Fibroblast of pulmonary artery (primary cell): Measurements from ENCODE around the gene PNPT1.

Experiments
- DNase-seq: peaks from one replicate; pipeline ENCODE4 v3.0.0-alpha.2; 2010; ENCODE audit warnings: low read depth
- H3K4me3 ChIP-seq: replicated peaks from 2 replicates; pipeline ENCODE4 v1.5.1; 2011; ENCODE audit warnings: low read depth, mild to moderate bottlenecking, control low read depth, low read length, moderate library complexity
- TF ChIP-seq, protein P1 (sequence below): IDR thresholded peaks from 2 replicates; pipeline ENCODE4 v1.5.1; 2011; ENCODE audit warnings: mild to moderate bottlenecking, control low read depth, low read length, inconsistent platforms; ENCODE audit errors: missing control alignments

The PNPT1 gene

DNA sequence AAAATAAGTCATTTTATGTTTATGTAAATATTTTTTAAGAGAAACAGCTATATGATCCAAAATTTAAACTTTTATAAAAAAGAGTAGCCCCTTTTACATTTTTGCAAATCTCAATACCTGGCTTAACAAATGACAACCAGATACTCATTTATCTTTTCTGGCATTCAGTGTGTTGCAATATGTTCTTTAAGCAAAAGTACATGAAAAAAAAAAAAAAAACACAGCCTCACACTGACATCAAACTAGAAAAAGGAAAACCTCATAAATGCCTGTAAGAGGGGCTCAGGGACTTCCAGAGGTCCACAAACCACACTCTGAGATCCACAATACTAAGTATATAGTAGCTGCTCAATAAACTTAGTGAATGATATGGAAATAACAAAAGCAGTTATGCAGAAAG lies 98.1 kb downstream of the PNPT1 start:
- TF ChIP-seq, protein P1, sequence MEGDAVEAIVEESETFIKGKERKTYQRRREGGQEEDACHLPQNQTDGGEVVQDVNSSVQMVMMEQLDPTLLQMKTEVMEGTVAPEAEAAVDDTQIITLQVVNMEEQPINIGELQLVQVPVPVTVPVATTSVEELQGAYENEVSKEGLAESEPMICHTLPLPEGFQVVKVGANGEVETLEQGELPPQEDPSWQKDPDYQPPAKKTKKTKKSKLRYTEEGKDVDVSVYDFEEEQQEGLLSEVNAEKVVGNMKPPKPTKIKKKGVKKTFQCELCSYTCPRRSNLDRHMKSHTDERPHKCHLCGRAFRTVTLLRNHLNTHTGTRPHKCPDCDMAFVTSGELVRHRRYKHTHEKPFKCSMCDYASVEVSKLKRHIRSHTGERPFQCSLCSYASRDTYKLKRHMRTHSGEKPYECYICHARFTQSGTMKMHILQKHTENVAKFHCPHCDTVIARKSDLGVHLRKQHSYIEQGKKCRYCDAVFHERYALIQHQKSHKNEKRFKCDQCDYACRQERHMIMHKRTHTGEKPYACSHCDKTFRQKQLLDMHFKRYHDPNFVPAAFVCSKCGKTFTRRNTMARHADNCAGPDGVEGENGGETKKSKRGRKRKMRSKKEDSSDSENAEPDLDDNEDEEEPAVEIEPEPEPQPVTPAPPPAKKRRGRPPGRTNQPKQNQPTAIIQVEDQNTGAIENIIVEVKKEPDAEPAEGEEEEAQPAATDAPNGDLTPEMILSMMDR = no peak
- DNase-seq = peak; percentile 44
- H3K4me3 ChIP-seq = no peak overlapping the region

DNA sequence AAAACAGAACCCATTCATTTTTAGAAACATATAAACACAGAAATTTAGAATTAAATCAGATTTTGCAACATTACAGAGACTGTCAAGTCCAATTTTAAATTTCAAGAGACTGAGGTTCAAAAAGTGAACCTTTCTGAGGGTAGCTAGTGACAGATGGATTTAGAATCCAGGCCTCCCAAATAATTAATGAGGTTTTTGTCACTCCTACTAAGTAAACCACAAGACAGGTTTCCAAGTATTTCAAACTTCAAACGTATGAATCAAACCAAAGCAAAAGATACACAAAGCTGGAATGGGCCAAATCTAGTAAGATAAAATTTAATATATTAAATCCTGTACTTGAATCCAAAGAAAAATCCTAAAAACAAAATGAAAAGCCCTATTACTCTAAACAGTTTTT lies 101.5 kb downstream of the PNPT1 start:
- no peak for DNase-seq
- H3K4me3 ChIP-seq = no peak overlapping the region
- TF ChIP-seq, protein P1 = no peak

DNA sequence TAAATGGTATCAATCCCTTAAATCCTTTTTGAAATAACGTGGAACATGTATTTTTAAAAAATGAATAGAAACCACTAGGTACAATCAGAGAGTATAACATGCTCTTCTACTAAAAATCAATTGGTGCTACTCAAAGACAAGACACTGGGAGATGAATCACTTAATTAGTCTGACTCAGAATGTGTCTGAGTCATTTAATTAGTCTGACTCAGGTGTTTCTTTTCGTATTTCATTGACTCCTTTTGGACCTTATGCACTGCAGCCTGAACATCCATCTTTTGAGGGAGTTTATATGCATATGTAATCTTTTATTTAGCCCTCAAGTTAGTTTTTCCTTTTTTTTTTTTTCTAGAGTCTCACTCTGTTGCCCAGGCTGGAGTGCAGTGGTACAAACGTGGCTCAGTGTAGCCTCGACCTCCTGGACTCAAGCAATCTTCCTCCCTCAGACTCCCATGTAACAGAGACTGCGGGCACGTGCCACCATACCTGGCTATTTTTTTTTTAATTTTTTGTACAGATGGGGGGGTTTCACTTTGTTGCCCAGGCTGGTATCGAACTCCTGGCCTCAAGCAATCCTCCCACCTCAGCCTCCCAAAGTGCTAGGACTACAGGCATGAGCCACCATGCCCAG lies 102.7 kb downstream of the PNPT1 start:
- no peak for DNase-seq

DNA sequence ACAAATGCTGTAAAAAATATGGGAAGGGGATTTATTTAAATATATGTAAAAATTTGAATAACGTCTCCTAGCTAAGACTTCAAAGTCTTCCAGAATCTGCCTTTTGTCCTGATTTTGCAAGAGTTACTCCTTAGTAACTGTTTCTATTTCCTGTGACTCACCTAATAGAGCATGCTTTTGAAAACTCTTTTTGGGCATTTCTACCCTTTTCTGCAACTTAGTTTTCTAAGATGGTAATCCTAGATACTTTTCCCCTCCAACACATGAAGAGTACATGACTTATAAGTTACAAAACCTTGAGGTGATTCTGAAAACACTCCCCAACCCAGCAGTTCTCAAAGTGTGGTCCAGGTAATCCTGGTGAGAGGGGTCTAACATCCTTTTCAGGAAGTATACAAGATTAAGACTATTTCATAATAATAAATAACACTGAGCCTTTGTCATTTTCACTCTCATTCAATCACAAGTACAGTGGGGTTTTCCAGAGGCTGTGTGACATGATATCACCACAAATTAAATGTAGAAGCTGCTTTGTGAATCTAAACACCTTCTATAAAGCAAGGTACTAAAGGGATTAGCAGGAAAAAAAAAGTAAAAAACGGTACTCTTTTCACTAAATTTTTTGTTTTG lies 108.1 kb downstream of the PNPT1 start:
- peak overlapping the region; percentile 28 for H3K4me3 ChIP-seq
- TF ChIP-seq, protein P1 = no peak
- peak; percentile 86 for DNase-seq

More for the DNA sequence above, 102.7 kb downstream of the PNPT1 start:
- TF ChIP-seq, protein P1 = no peak
- H3K4me3 ChIP-seq = no peak overlapping the region
